ENCODE data around the gene STK32B. TPM values are rescaled to one million over a fixed set of nuclear protein-coding genes. Genes with fewer than 3 reads are reported as not detected.

Gene STK32B
- total and polyA plus RNA-seq, 9 of the 15 experiments (the other 6 are each of a cell fraction or from before 2014, with no cell fraction given): 0.03 to 0.20 (median 0.07) TPM; not detected in 2

DNA sequence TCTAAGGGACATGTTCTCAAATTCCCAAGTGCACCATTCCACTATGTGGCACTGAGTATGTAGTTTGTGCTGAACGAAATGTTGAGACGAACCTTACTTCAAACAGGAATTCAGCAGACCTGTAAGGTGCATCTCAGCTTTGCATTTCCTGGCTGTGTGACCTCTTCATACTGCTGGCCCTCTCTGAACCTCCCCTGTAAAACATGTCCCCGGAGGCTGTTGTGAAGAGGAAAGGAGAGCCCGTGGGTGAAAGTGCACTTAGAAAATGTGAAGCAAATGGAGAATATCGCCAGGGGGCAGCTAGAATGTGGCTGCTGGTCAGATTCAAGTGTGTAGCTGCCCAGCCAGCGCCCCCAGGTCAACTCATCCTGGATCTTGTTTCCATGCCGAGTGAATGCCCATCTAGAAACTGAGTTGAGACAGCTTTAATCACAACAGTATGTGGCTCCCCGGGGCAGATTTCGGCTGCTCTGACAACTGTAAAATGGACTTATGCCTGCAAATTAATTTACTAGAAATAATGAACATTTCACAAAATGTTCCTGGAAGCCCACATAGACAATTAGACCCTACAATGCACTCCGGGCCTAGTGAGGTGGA, 393.7 kb downstream of the STK32B start:
- in situ Hi-C loops (cut with MboI): no loop called here
- H3K27me3 ChIP-seq (ENCODE audit: control insufficient read depth in 2 of 2, insufficient read depth in 2 of 2, low read length in 2 of 2): peaks cover 0 to 10% of the 10 kb centered on the region in 2 experiments; a peak in 3 of 5 replicates
- H2AFZ ChIP-seq (ENCODE audit: low read depth, low read length): peak overlapping the region; percentile 72
- no peak overlapping the region for H3K9ac ChIP-seq (ENCODE audit: insufficient read depth in 1 of 2, low read depth in 2 of 2, low read length in 2 of 2)
- DNase-seq (ENCODE audit: extremely low read depth in 1 of 4, low spot score in 3 of 4) (no peak), ATAC-seq (no peak), FAIRE-seq (no peak)
- intact Hi-C loops (cut with micrococcal nuclease): no loop called here
- H3K9me3 ChIP-seq (replicated peaks; ENCODE audit: control insufficient read depth, insufficient read depth, low read depth, low read length): no peaks in the 10 kb centered on the region
- no peaks in the 10 kb centered on the region for H3K79me2 ChIP-seq (ENCODE audit: control insufficient read depth, insufficient read depth, low read length)
- BruUV-seq (replicated peaks): no TSS peak
- no peak for TF ChIP-seq ZBTB5 (IDR thresholded peaks at IDR 0.05)
- 0 out of 2 replicates have a peak, but pooled peaks have one; percentile 19 for TF ChIP-seq BCOR (IDR thresholded peaks at IDR 0.05)
- peak; percentile 64 for TF ChIP-seq RBM25 (IDR thresholded peaks at IDR 0.05; ENCODE audit: low read depth, low read length, severe bottlenecking)
- H3K4me1 ChIP-seq (replicated peaks in 1 of 2; ENCODE audit: control insufficient read depth in 2 of 2, insufficient read depth in 2 of 2, low read length in 2 of 2): no peaks in the 10 kb centered on the region; a peak in 2 of 5 replicates
- no peak overlapping the region for H3K27ac ChIP-seq (ENCODE audit: extremely low read depth, low read depth, low read length)
- WGBS (ENCODE audit: insufficient coverage, low coverage, missing lambda C conversion rate): 13% methylated on average over 10 of the region's 10 CpGs
- no peaks in the 10 kb centered on the region for H4K20me1 ChIP-seq (replicated peaks; ENCODE audit: control insufficient read depth, insufficient read depth, low read length)
- no peak overlapping the region for H3K4me3 ChIP-seq
- no peaks in the 10 kb centered on the region; the same call in 2 of the 3 replicates for H3K36me3 ChIP-seq (ENCODE audit: control insufficient read depth, insufficient read depth, low read length)
- H3K9me1 ChIP-seq (ENCODE audit: control insufficient read depth, insufficient read depth, low read length): no peaks in the 10 kb centered on the region
- ChIA-PET CTCF (ENCODE audit: low intra/inter-chr PET ratio) (no interaction called here), POLR2A (interaction anchor here (0.6 kb wide), 1 partner anchor 14 kb away, joined by 3 read pairs; no protein-coding TSS in a partner anchor)
- H3K4me2 ChIP-seq (ENCODE audit: insufficient read depth, low read length): no peak overlapping the region
